Stimulated activated memory B cell treated with anti-CD40 and anti-IgM and Interleukin-4, amounts not matched to agents 10 μg/mL and 1 μg/mL and 100 μg/mL, for 72 hours (primary cell): ENCODE results near the gene TMX3.

ENCODE experiments used
- ATAC-seq: fragments of 150-1000 bp; cut with Tn5 transposase; 2 replicates; pipeline ENCODE4 v1.10.0; 2021
- H3K27ac Mint-ChIP-seq: one replicate; pipeline ENCODE4 v1.8.0; 2022; ENCODE audit warnings: mild to moderate bottlenecking, mixed read lengths
- H3K27me3 Mint-ChIP-seq: one replicate; pipeline ENCODE4 v1.8.0; 2022; ENCODE audit warnings: mixed read lengths
- H3K36me3 Mint-ChIP-seq: one replicate; pipeline ENCODE4 v1.8.0; 2022; ENCODE audit warnings: mixed read lengths
- H3K4me1 Mint-ChIP-seq: one replicate; pipeline ENCODE4 v1.8.0; 2022; ENCODE audit warnings: mixed read lengths
- H3K4me3 Mint-ChIP-seq: one replicate; pipeline ENCODE4 v1.8.0; 2022; ENCODE audit warnings: mild to moderate bottlenecking, moderate library complexity, mixed read lengths
- H3K9me3 Mint-ChIP-seq: one replicate; pipeline ENCODE4 v1.8.0; 2022; ENCODE audit warnings: mixed read lengths

Gene TMX3, protein sequence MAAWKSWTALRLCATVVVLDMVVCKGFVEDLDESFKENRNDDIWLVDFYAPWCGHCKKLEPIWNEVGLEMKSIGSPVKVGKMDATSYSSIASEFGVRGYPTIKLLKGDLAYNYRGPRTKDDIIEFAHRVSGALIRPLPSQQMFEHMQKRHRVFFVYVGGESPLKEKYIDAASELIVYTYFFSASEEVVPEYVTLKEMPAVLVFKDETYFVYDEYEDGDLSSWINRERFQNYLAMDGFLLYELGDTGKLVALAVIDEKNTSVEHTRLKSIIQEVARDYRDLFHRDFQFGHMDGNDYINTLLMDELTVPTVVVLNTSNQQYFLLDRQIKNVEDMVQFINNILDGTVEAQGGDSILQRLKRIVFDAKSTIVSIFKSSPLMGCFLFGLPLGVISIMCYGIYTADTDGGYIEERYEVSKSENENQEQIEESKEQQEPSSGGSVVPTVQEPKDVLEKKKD

GRCh38 chr18:68714712-68715496 lies at the start of gene TMX3:
Gene TMX3, minus strand, starts transcription at chr18:68715108. Its CDS starts 127 bp downstream, at chr18:68714981.
- peaks cover 2% of the 10 kb centered on the region for H3K36me3 Mint-ChIP-seq
- H3K27ac Mint-ChIP-seq = peak within 1 kb of the TSS; percentile 93
- H3K9me3 Mint-ChIP-seq = no peaks in the 10 kb centered on the region
- H3K4me1 Mint-ChIP-seq = peaks cover 21% of the 10 kb centered on the region
- no peaks in the 10 kb centered on the region for H3K27me3 Mint-ChIP-seq
- ATAC-seq = peak; percentile 99
- H3K4me3 Mint-ChIP-seq = peak within 1 kb of the TSS; percentile 99

DNA sequence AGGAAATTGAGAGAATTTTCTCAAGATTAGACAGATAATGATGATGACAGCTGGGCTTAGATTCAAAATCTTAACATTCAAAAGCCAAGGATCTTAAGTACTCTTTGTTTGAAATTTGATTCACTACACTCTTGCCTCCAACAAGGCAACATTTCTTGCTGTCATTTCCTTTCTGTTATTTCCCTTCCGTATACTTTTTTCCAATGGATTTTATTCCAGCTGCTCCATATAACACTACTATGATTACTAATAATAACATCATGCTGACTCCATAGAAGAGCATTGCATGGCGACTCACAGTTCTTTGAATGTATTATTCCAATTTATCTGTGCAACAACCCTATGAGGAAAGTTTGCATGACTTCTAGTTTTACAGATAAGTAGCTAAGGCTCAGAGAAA lies 49.1 kb upstream of the TMX3 start:
- H3K27ac Mint-ChIP-seq = no peak overlapping the region
- H3K27me3 Mint-ChIP-seq = no peaks in the 10 kb centered on the region
- no peak overlapping the region for H3K4me3 Mint-ChIP-seq
- H3K36me3 Mint-ChIP-seq = peaks cover 4% of the 10 kb centered on the region
- peaks cover 4% of the 10 kb centered on the region for H3K9me3 Mint-ChIP-seq
- ATAC-seq = no peak
- H3K4me1 Mint-ChIP-seq = no peaks in the 10 kb centered on the region

DNA sequence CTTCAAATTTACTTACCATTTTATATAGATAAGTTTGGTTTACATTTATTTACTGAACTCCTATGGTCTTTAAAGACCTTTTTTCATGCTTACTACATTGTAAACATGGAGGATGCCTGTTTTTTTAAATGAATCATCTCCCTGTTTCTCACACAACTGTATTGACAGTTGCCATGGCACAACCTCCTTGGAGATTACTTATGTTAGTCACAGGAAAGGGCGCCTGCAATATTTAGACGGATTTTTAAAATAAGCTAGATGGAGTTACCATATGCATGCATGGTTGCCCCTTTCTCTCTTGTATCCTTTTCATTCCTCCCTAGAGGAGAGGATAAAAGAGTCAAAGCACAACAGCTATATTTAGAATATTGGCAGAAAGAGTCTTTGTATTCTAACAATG lies 48.2 kb upstream of the TMX3 start:
- Mint-ChIP-seq H3K27ac (no peak overlapping the region), H3K9me3 (peaks cover 8% of the 10 kb centered on the region), H3K4me1 (no peaks in the 10 kb centered on the region), H3K27me3 (no peaks in the 10 kb centered on the region), H3K4me3 (no peak overlapping the region), H3K36me3 (peaks cover 7% of the 10 kb centered on the region)
- ATAC-seq = no peak

- Mint-ChIP-seq H3K27ac (no peak overlapping the region), H3K9me3 (peaks cover 8% of the 10 kb centered on the region), H3K27me3 (no peaks in the 10 kb centered on the region), H3K36me3 (peaks cover 7% of the 10 kb centered on the region), H3K4me3 (no peak overlapping the region), H3K4me1 (no peaks in the 10 kb centered on the region)
- no peak for ATAC-seq
Measured at GRCh38 chr18:68759308-68759707, 44.4 kb upstream of the TMX3 start.

DNA sequence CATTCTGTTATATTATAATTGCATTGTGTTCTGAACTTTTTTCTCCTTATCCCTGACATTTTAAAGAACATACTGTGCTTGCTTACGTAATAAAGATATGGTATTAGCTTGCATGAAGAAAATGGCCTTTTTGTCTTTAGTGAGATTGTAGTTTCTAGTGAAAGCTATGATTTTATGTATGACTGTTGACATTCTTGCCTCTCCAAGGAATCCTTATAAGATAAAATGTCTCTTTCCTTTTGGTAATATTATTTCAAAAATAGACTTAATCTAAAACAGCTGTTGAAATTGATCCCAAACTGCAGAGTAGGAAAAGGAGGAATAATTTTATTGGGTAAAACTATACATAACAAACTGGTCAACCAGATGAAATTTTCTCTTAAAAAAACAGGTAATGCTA lies 42.2 kb upstream of the TMX3 start:
- Mint-ChIP-seq H3K27me3 (no peaks in the 10 kb centered on the region), H3K36me3 (peaks cover 14% of the 10 kb centered on the region), H3K4me1 (no peaks in the 10 kb centered on the region), H3K27ac (no peak overlapping the region), H3K9me3 (peaks cover 11% of the 10 kb centered on the region), H3K4me3 (no peak overlapping the region)
- ATAC-seq = no peak

DNA sequence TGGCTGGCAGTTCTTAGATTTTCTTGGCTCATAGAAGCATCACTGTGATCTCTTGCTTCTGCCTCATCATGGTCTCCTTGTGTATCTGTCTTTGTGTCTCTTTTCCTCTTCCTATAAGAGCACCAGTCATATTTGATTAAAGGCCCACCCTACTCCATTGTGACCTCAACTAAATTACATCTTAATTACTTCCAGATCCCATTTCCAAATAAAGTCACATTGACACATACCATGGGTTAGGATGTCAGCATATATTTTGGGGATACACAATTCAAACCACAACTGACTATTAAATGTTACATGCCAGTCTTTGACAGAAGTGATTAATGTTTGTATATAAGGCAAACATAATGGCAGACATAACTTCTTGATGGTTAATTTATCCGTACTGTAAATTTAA lies 27.3 kb upstream of the TMX3 start:
- H3K4me1 Mint-ChIP-seq = no peaks in the 10 kb centered on the region
- no peaks in the 10 kb centered on the region for H3K9me3 Mint-ChIP-seq
- no peaks in the 10 kb centered on the region for H3K36me3 Mint-ChIP-seq
- no peak overlapping the region for H3K4me3 Mint-ChIP-seq
- H3K27ac Mint-ChIP-seq = no peak overlapping the region
- ATAC-seq = no peak
- H3K27me3 Mint-ChIP-seq = no peaks in the 10 kb centered on the region

GRCh38 chr18:68740966-68741365 lies 26.1 kb upstream of the TMX3 start:
- H3K4me1 Mint-ChIP-seq = no peaks in the 10 kb centered on the region
- H3K27me3 Mint-ChIP-seq = no peaks in the 10 kb centered on the region
- no peaks in the 10 kb centered on the region for H3K9me3 Mint-ChIP-seq
- no peaks in the 10 kb centered on the region for H3K36me3 Mint-ChIP-seq
- H3K4me3 Mint-ChIP-seq = no peak overlapping the region
- ATAC-seq = no peak
- H3K27ac Mint-ChIP-seq = no peak overlapping the region

- H3K27me3 Mint-ChIP-seq = no peaks in the 10 kb centered on the region
- no peak for ATAC-seq
- H3K4me1 Mint-ChIP-seq = no peaks in the 10 kb centered on the region
- H3K9me3 Mint-ChIP-seq = no peaks in the 10 kb centered on the region
- H3K4me3 Mint-ChIP-seq = no peak overlapping the region
- H3K36me3 Mint-ChIP-seq = no peaks in the 10 kb centered on the region
- H3K27ac Mint-ChIP-seq = no peak overlapping the region
Measured at GRCh38 chr18:68739462-68739861, 24.6 kb upstream of the TMX3 start.

GRCh38 chr18:68738564-68738963 lies 23.7 kb upstream of the TMX3 start:
- no peaks in the 10 kb centered on the region for H3K36me3 Mint-ChIP-seq
- no peaks in the 10 kb centered on the region for H3K27me3 Mint-ChIP-seq
- no peaks in the 10 kb centered on the region for H3K9me3 Mint-ChIP-seq
- no peak for ATAC-seq
- H3K27ac Mint-ChIP-seq = no peak overlapping the region
- H3K4me1 Mint-ChIP-seq = no peaks in the 10 kb centered on the region
- no peak overlapping the region for H3K4me3 Mint-ChIP-seq

- Mint-ChIP-seq H3K9me3 (no peaks in the 10 kb centered on the region), H3K4me3 (no peak overlapping the region), H3K4me1 (no peaks in the 10 kb centered on the region), H3K27ac (no peak overlapping the region), H3K36me3 (no peaks in the 10 kb centered on the region), H3K27me3 (no peaks in the 10 kb centered on the region)
- no peak for ATAC-seq
Measured at GRCh38 chr18:68735483-68736343, 20.8 kb upstream of the TMX3 start.

DNA sequence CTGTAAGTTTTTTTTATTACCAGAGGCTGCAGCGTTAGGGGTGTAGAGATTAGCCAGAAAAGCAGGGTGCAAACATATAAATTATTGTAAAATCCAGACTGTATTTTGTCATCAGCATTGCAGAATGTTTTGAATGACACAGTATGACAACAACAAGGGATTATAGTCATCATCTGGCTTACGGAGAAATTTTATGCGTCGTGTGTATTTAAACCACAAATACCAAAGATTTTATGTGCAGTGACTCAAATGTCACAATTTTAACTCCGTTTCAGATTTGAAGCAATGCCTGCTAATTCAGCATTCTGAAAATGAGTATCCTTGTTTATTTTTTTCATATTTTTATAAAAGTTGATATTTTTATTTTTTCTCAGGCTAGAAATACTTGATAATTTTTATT lies 19.4 kb upstream of the TMX3 start:
- Mint-ChIP-seq H3K4me1 (no peaks in the 10 kb centered on the region), H3K27ac (no peak overlapping the region)

DNA sequence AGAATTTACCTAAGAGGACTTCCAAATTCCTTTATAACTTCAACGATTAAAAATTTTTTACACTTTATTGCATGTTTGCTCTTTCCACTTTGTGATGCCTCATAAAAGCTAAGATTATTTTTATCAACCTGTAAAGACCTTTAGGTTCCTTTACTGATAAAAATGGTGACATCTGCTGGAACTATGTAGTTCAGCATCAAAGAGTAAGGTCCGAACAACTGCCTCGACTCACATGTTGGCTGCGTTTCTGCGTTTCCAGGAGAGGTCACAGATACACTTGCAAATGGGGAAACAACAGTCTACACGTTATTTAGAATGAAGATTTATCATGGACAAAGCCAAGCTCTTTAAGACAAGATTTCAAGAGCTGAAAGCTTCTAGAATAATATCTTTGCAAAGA lies 18.8 kb upstream of the TMX3 start:
- no peaks in the 10 kb centered on the region for H3K9me3 Mint-ChIP-seq
- H3K4me1 Mint-ChIP-seq = no peaks in the 10 kb centered on the region
- H3K36me3 Mint-ChIP-seq = no peaks in the 10 kb centered on the region
- H3K27ac Mint-ChIP-seq = no peak overlapping the region
- no peak overlapping the region for H3K4me3 Mint-ChIP-seq
- H3K27me3 Mint-ChIP-seq = no peaks in the 10 kb centered on the region
- no peak for ATAC-seq

More for the DNA sequence above, 19.4 kb upstream of the TMX3 start:
- H3K27me3 Mint-ChIP-seq = no peaks in the 10 kb centered on the region
- H3K36me3 Mint-ChIP-seq = no peaks in the 10 kb centered on the region
- no peak for ATAC-seq
- H3K9me3 Mint-ChIP-seq = no peaks in the 10 kb centered on the region
- H3K4me3 Mint-ChIP-seq = no peak overlapping the region

DNA sequence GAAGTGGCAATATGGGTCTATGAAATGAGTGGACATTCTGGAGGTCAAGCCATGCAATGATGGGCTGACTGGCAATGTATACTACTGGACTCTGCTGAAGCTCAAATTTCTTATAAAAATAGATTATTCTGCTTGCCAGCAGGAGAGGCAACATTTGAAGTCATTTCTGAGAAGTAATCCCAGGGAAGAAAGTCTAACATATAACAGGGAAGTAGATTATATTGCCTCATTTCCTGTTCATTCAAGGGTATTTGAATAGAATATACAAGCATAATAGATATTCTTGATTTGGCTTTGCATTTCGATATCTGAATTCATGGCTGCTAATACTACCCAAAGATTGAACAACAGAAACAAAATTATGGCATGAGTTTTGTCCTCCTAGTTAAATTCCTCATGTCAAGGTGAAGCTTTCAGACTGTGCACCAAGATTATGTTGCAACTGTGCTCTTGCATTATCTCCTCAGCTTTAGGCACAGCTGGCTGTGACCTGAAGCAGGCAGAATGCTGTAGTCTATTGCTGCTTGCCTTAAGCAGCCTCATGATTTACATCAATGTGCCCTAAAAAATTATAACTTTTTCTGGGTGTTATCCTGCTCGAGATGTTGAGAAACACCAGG lies 13.3 kb upstream of the TMX3 start:
- H3K27ac Mint-ChIP-seq = no peak overlapping the region
- peaks cover 8% of the 10 kb centered on the region for H3K36me3 Mint-ChIP-seq
- peaks cover 6% of the 10 kb centered on the region for H3K9me3 Mint-ChIP-seq
- H3K4me1 Mint-ChIP-seq = peaks cover 3% of the 10 kb centered on the region
- ATAC-seq = no peak
- no peaks in the 10 kb centered on the region for H3K27me3 Mint-ChIP-seq
- H3K4me3 Mint-ChIP-seq = no peak overlapping the region

DNA sequence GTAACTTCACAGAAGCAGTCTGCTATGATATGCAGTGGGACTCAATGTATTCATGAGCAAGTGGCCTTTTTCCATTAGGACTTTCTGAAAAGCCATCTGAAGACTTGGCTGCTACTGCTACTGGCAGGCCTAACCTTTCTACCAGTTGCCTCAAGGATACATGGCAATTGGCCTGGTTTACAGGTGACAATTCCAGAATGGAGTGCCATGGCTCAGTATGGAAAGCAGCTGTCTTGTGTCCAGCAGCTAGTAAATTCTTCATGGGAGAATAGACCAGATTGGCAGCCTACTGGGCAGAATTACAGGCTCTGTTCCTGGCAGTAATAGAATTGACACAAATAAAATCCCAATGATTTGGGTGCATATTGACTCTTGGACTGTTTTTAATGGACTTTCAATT lies 12.6 kb upstream of the TMX3 start:
- H3K4me1 Mint-ChIP-seq = peaks cover 10% of the 10 kb centered on the region
- no peak overlapping the region for H3K27ac Mint-ChIP-seq
- H3K4me3 Mint-ChIP-seq = no peak overlapping the region
- H3K27me3 Mint-ChIP-seq = no peaks in the 10 kb centered on the region
- peaks cover 10% of the 10 kb centered on the region for H3K9me3 Mint-ChIP-seq
- no peak for ATAC-seq
- peaks cover 8% of the 10 kb centered on the region for H3K36me3 Mint-ChIP-seq

DNA sequence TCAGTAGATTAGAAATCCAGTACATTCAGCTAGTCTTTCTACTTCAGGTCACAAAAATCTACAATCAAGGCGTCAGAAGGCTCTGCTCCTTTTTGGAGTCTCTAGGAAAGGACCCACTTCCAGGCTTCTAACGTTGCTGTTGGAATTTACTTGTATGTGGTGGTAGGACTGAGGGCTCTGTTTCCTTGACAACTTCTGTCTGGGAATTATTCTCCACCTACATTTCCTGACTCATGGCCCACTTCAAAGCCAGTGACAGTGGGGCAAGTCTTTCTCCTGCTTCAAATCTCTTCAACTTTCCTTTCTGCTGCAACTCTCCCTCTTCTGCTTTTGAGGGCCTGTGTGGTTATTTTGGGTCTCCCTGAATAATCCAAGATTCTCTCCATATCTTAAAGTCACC lies 10.4 kb upstream of the TMX3 start:
- H3K36me3 Mint-ChIP-seq = peaks cover 8% of the 10 kb centered on the region
- H3K4me3 Mint-ChIP-seq = no peak overlapping the region
- H3K27ac Mint-ChIP-seq = no peak overlapping the region
- ATAC-seq = no peak
- no peaks in the 10 kb centered on the region for H3K27me3 Mint-ChIP-seq
- H3K9me3 Mint-ChIP-seq = peaks cover 10% of the 10 kb centered on the region
- peaks cover 26% of the 10 kb centered on the region for H3K4me1 Mint-ChIP-seq
